Transverse colon (tissue), 4 donors: ENCODE measurements around the gene EIF4E2. TPM values are rescaled to one million over a fixed set of nuclear protein-coding genes. Genes with fewer than 3 reads are reported as not detected.

Experiments
- DNase-seq: peaks from one replicate; pipeline ENCODE4 v3.0.0-alpha.2; 2019
- H3K27ac ChIP-seq, 4 donors: fragments of 200-600 bp; sonication (generic); 2 replicates each; pipeline ENCODE4 v1.5.1; 2016 to 2018; ENCODE audit warnings: inconsistent platforms in 4 of 4
- H3K27me3 ChIP-seq: fragments of 200-600 bp; sonication (generic); 2 replicates; pipeline ENCODE4 v1.5.1; 2017; ENCODE audit warnings: inconsistent platforms
- H3K36me3 ChIP-seq, 4 donors: fragments of 200-600 bp; sonication (generic); 2 replicates each; pipeline ENCODE4 v1.5.1; 2017 to 2019; ENCODE audit warnings: inconsistent platforms in 4 of 4
- H3K4me1 ChIP-seq, 4 donors: fragments of 200-600 bp; sonication (generic); 2 replicates each; pipeline ENCODE4 v1.5.1; 2017 to 2020; ENCODE audit warnings: inconsistent platforms in 4 of 4
- H3K4me3 ChIP-seq, 4 donors: fragments of 200-600 bp; sonication (generic); 1 replicate in 1 of 4; 2 replicates in 3 of 4; pipeline versions ENCODE4 v1.5.1 to v1.6.1; 2017 to 2019; ENCODE audit warnings: inconsistent platforms in 4 of 4
- H3K9me3 ChIP-seq, 2 donors: fragments of 200-600 bp; sonication (generic); 2 replicates each; pipeline ENCODE4 v1.5.1; 2017 to 2019; ENCODE audit warnings: inconsistent platforms in 2 of 2
- EP300 ChIP-seq: sonication (generic); formaldehyde crosslinking; IDR thresholded peaks from one replicate; pipeline ENCODE4 v1.6.1; 2017; ENCODE audit warnings: antibody characterized with exemption, low read depth
- POLR2A ChIP-seq: fragments of 450-650 bp; IDR thresholded peaks from one replicate; pipeline ENCODE4 v1.6.1; 2016; ENCODE audit warnings: antibody characterized with exemption, mild to moderate bottlenecking, moderate library complexity
- POLR2AphosphoS5 ChIP-seq, 3 donors: sonication (generic); formaldehyde crosslinking; IDR thresholded peaks; one replicate each; pipeline ENCODE4 v1.6.1; 2016; ENCODE audit warnings: antibody characterized with exemption in 3 of 3
- WGBS, 2 donors: methylation state at CpG; one replicate each; pipeline ENCODE4 v1.1.5; 2018; ENCODE audit warnings: low coverage in 1 of 2; 5-methylcytosine and 5-hydroxymethylcytosine counted together
- in situ Hi-C, 4 donors: fragments of 200-750 bp; cut with MboI; loops; one replicate each; pipeline versions ENCODE4 v1.15.0 to v1.15.1; 2017; ENCODE audit warnings: low sequenced_read_pairs in 3 of 4, low pct_ligation_motif_present in 1 of 4, low pct_unique_long_range_greater_than_20kb in 1 of 4
- intact Hi-C: fragments of 100-400 bp; cut with DNase I; formaldehyde crosslinking; loops from one replicate; pipeline ENCODE4 v1.15.1; 2023; ENCODE audit warnings: low total_unique reads
- total RNA-seq, 4 donors: library from RNA; depleted of rRNA; stranded (reverse); fragments of >200 nt; gene quantifications; one replicate each; pipeline ENCODE4 v1.1.0, GENCODE V29; 2016
- TF ChIP-seq, protein P1 (sequence below), 5 experiments: fragments of 200-600 bp in 3 of 5; fragments of 450-650 bp in 2 of 5; sonication (generic) in 3 of 5; IDR thresholded peaks; 1 replicate in 2 of 5; 2 replicates in 3 of 5; pipeline ENCODE4 v1.5.1; 2016 to 2017; ENCODE audit warnings: antibody characterized with exemption in 5 of 5, inconsistent platforms in 3 of 5, mild to moderate bottlenecking in 2 of 5, moderate library complexity in 1 of 5

The EIF4E2 gene
- total RNA-seq, 4 donors from 2014 or later, result 46.0 to 2,324 (median 55.7) TPM

DNA sequence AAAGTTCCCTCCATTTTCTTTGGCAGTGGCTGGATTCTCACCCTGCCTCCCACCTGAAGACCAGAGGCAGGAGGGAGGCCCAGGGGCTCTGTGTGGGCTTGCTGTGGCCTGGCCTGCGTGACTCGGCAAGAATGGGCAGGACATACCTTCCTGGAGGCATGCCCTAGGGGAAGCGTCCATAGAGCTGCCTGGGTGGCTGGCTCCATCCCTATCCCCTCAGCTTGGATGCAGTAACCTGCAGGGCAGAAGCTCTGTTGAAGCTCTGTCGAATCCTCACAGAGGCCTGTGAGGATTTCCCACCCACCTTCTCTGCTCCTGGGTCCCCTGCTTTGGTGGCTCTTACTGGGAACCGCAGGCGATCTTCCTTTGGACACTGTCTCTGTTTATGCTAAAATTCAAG lies 31.6 kb upstream of the EIF4E2 start:
- Histone ChIP-seq H3K27ac (no peak overlapping the region), H3K4me1 (peaks cover 0 to 20% (median 17%) of the 10 kb centered on the region in 4 donors), H3K27me3 (peaks cover 56% of the 10 kb centered on the region), H3K36me3 (no peaks in the 10 kb centered on the region), H3K9me3 (no peaks in the 10 kb centered on the region), H3K4me3 (no peak overlapping the region)
- 74% methylated on average over 6 of the region's 6 CpGs; no CpG with 5 or more reads in 1 of the 2 donors for WGBS, 2 donors
- intact Hi-C loops, result no loop called here
- DNase-seq, result no peak
- TF ChIP-seq POLR2A, result no peak
- TF ChIP-seq, protein P1, sequence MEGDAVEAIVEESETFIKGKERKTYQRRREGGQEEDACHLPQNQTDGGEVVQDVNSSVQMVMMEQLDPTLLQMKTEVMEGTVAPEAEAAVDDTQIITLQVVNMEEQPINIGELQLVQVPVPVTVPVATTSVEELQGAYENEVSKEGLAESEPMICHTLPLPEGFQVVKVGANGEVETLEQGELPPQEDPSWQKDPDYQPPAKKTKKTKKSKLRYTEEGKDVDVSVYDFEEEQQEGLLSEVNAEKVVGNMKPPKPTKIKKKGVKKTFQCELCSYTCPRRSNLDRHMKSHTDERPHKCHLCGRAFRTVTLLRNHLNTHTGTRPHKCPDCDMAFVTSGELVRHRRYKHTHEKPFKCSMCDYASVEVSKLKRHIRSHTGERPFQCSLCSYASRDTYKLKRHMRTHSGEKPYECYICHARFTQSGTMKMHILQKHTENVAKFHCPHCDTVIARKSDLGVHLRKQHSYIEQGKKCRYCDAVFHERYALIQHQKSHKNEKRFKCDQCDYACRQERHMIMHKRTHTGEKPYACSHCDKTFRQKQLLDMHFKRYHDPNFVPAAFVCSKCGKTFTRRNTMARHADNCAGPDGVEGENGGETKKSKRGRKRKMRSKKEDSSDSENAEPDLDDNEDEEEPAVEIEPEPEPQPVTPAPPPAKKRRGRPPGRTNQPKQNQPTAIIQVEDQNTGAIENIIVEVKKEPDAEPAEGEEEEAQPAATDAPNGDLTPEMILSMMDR (IDR thresholded peaks at IDR 0.05), result no peak
- no peak for TF ChIP-seq POLR2AphosphoS5 (IDR thresholded peaks at IDR 0.05)
- TF ChIP-seq EP300, result no peak
- in situ Hi-C loops, result no loop called here

DNA sequence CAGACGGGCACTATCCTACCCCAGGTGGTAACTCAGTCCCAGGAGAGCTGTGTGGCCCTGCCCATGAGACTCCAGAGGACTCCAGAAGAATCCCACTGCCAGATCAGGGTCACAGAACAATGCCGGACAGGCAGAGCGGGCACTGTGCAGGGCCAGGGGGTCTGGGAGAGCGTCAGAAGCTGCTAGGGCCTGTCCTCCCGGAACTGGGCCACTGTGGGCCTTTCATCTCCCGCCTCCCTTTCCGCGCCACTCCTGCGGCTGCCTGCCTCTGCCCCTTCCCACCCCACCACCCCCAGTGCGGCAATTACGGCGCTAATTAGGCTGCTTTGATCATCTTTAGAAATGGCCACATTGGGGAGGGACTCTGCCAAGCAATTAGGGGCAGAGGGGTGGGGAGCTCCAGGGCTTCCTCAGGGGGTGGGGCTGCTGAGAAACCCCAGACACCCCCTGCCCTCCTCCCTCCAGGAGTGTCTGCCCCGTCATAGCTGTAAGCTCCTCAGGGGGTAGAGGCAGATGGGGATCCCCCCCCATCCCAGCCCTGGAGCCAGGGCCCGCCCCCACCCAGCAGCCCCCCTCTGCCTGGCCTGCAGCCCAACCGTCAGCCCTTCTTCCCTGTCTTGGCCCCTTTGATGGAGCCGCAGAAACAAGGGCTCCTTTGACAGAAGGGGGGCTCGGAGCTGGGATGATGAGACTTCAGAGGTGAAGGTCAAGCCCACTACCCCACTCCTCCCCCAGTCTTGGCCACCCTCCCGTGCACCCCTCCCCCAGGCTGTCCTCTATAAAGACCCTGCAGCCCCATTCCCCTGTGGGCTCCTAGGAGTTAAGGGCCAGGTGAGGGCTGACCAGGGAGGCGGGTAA lies 30.7 kb upstream of the EIF4E2 start, which contains the start of gene PRSS56:
TSS of gene PRSS56 (plus strand) at position 808 of the 858 bp plus-strand sequence. CDS start 211 bp downstream, outside the sequence.
- H3K27ac ChIP-seq, result no peak within 1 kb of the TSS
- no peaks in the 10 kb centered on the region for H3K36me3 ChIP-seq
- H3K4me1 ChIP-seq, result peaks cover 0 to 25% (median 23%) of the 10 kb centered on the region in 4 donors
- TF ChIP-seq EP300 (no peak), POLR2A (no peak), POLR2AphosphoS5 (IDR thresholded peaks at IDR 0.05) (no peak)
- TF ChIP-seq, protein P1 (IDR thresholded peaks at IDR 0.05), result no peak
- WGBS, 2 donors, result 55% methylated on average over 18 of the region's 19 CpGs; no CpG with 5 or more reads in 1 of the 2 donors
- no peaks in the 10 kb centered on the region for H3K9me3 ChIP-seq
- intact Hi-C loops, result loop anchor here (5.0 kb wide), 1 partner anchor 78 kb away; no protein-coding TSS in a partner anchor
- H3K4me3 ChIP-seq, result no peak within 1 kb of the TSS
- in situ Hi-C loops, result no loop called here
- DNase-seq, result no peak
- H3K27me3 ChIP-seq, result peaks cover 59% of the 10 kb centered on the region

DNA sequence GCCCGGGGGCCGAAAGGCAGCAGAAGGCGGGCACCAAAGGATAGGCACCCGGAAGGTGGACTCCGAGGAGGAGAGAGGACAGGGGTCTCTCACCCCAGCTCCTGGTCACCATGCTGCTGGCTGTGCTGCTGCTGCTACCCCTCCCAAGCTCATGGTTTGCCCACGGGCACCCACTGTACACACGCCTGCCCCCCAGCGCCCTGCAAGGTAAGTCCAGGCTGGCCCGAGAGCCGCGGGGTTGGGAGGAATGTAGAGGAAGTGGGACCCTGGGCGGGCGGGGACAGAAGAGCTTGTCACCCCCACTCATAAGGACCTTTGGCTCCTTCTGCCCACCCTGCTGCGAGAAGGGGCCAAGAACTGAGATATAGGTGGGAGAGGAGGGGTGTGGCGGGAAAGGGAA lies 30.0 kb upstream of the EIF4E2 start:
- peaks cover 66% of the 10 kb centered on the region for H3K27me3 ChIP-seq
- WGBS, 2 donors, result 76% methylated on average over 15 of the region's 15 CpGs; no CpG with 5 or more reads in 1 of the 2 donors
- H3K36me3 ChIP-seq, result no peaks in the 10 kb centered on the region
- TF ChIP-seq EP300, result no peak
- TF ChIP-seq, protein P1 (IDR thresholded peaks at IDR 0.05), result no peak
- no peak overlapping the region for H3K27ac ChIP-seq
- intact Hi-C loops, result loop anchor here (5.0 kb wide), 1 partner anchor 78 kb away; no protein-coding TSS in a partner anchor
- H3K4me1 ChIP-seq, result peaks cover 0 to 25% (median 24%) of the 10 kb centered on the region in 4 donors
- in situ Hi-C loops, result no loop called here
- DNase-seq, result no peak
- H3K4me3 ChIP-seq, result no peak overlapping the region
- H3K9me3 ChIP-seq, result no peaks in the 10 kb centered on the region

DNA sequence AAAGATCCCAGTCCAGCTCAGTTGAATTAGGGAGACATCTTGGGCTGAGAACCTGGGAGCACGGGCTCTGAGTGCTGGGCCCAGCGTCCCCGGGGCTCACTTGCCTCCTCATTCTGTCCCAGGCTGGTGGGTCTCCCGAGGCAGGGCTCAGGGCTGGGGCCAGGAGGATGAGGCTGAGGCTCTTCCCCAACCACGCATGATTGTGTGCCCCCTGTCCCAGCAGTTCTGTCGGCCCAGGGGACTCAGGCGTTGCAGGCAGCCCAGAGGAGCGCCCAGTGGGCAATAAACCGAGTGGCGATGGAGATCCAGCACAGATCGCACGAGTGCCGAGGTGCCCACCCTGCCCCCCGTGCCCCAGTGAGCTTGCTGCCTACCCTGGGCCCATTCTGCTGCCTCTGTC lies 29.4 kb upstream of the EIF4E2 start:
- 80% methylated on average over 14 of the region's 14 CpGs; no CpG with 5 or more reads in 1 of the 2 donors for WGBS, 2 donors
- Histone ChIP-seq H3K4me3 (no peak overlapping the region), H3K36me3 (no peaks in the 10 kb centered on the region), H3K27me3 (peaks cover 71% of the 10 kb centered on the region), H3K27ac (no peak overlapping the region), H3K9me3 (no peaks in the 10 kb centered on the region), H3K4me1 (peaks cover 0 to 25% (median 25%) of the 10 kb centered on the region in 4 donors)
- in situ Hi-C loops (no loop called here), intact Hi-C loops (loop anchor here (5.0 kb wide), 1 partner anchor 79 kb away; no protein-coding TSS in a partner anchor)
- DNase-seq, result no peak
- TF ChIP-seq, protein P1 (IDR thresholded peaks at IDR 0.05), result no peak
- TF ChIP-seq POLR2A (no peak), EP300 (no peak), POLR2AphosphoS5 (IDR thresholded peaks at IDR 0.05) (no peak)
